PC-9 (cell line): ENCODE measurements around the gene GPR149. TPM values are rescaled to one million over a fixed set of nuclear protein-coding genes. Genes with fewer than 3 reads are reported as not detected.

ENCODE experiments used
- BruUV-seq: library from RNA; stranded (reverse); fragments of 400-500 nt; replicated peaks from 2 replicates; lab custom pipeline; 2021; lab: Mats Ljungman, UMichigan
- CTCF ChIA-PET: fragments of 300-600 bp; sonication (Branson Sonifier 250); formaldehyde crosslinking; loops from one replicate; lab custom pipeline; 2022; ENCODE audit warnings: antibody characterized with exemption; lab: Charles Lee
- POLR2A ChIA-PET: fragments of 300-600 bp; sonication (Branson Sonifier 250); formaldehyde crosslinking; loops from one replicate; lab custom pipeline; 2022; ENCODE audit warnings: antibody characterized with exemption; ENCODE audit not compliant: unreplicated experiment; lab: Charles Lee
- DNase-seq, 2 experiments: peaks; one replicate each; pipeline versions ENCODE4 v3.0.0 to v3.0.0-alpha.2; 2015 to 2022; ENCODE audit warnings: mixed read lengths in 1 of 2
- H2AFZ ChIP-seq: fragments of 200-600 bp; sonication (generic); 2 replicates; pipeline ENCODE4 v1.8.1; 2017; ENCODE audit warnings: antibody characterized with exemption
- H3F3A ChIP-seq: fragments of 200-600 bp; sonication (generic); 2 replicates; pipeline ENCODE4 v1.8.1; 2017; ENCODE audit warnings: antibody characterized with exemption, mild to moderate bottlenecking, low read depth; ENCODE audit not compliant: insufficient read depth
- H3K27ac ChIP-seq: fragments of 200-600 bp; sonication (generic); 2 replicates; pipeline ENCODE4 v1.6.1; 2016; ENCODE audit warnings: mixed run types
- H3K27me3 ChIP-seq: fragments of 200-600 bp; sonication (generic); 2 replicates; pipeline ENCODE4 v1.6.1; 2016; ENCODE audit warnings: low read depth, mixed run types; ENCODE audit not compliant: insufficient read depth
- H3K36me3 ChIP-seq: fragments of 200-600 bp; sonication (generic); 2 replicates; pipeline ENCODE4 v1.6.1; 2016; ENCODE audit warnings: low read depth, mixed run types
- H3K4me1 ChIP-seq: fragments of 200-600 bp; sonication (generic); replicated peaks from 2 replicates; pipeline ENCODE4 v1.6.1; 2016; ENCODE audit warnings: mixed run types; ENCODE audit not compliant: insufficient read depth
- H3K4me2 ChIP-seq: fragments of 200-600 bp; sonication (generic); 2 replicates; pipeline ENCODE4 v1.6.1; 2017; ENCODE audit warnings: mixed run types
- H3K4me3 ChIP-seq: fragments of 200-600 bp; sonication (generic); 2 replicates; pipeline ENCODE4 v1.6.1; 2016; ENCODE audit warnings: mixed run types
- H3K79me2 ChIP-seq: fragments of 200-600 bp; sonication (generic); 2 replicates; pipeline ENCODE4 v1.6.1; 2017; ENCODE audit warnings: low read depth, mixed run types
- H3K9me2 ChIP-seq: fragments of 200-600 bp; sonication (generic); 2 replicates; pipeline ENCODE4 v1.8.1; 2017; ENCODE audit warnings: mild to moderate bottlenecking; ENCODE audit not compliant: insufficient read depth
- H3K9me3 ChIP-seq: fragments of 200-600 bp; sonication (generic); 2 replicates; pipeline ENCODE4 v1.8.1; 2016; ENCODE audit warnings: low read depth; ENCODE audit not compliant: insufficient read depth
- H4K20me1 ChIP-seq: fragments of 200-600 bp; sonication (generic); 2 replicates; pipeline ENCODE4 v1.8.1; 2017; ENCODE audit not compliant: insufficient read depth
- CTCF ChIP-seq: fragments of 200-600 bp; sonication (generic); conservative IDR thresholded peaks from 2 replicates; pipeline ENCODE4 v1.6.1; 2017; ENCODE audit warnings: mixed run types, antibody characterized with exemption, mild to moderate bottlenecking, moderate library complexity
- EZH2 ChIP-seq: fragments of 200-600 bp; sonication (generic); IDR thresholded peaks from 2 replicates; pipeline ENCODE4 v1.8.0; 2017; ENCODE audit warnings: antibody characterized with exemption, low read depth
- intact Hi-C: fragments of 100-400 bp; cut with micrococcal nuclease; formaldehyde crosslinking; loops from one replicate; pipeline ENCODE4 v1.10.0; 2022; ENCODE audit not compliant: unreplicated experiment
- total RNA-seq: library from RNA; stranded (reverse); gene quantifications from 2 replicates; pipeline ENCODE4 v1.2.3, GENCODE V29; 2021

GPR149 gene
- total RNA-seq, 1 experiment from 2014 or later, result not detected

- Histone ChIP-seq H3K9me2 (no peaks in the 10 kb centered on the region), H3K27ac (no peak overlapping the region), H2AFZ (no peak overlapping the region), H3K36me3 (peaks cover 71% of the 10 kb centered on the region), H3K27me3 (no peaks in the 10 kb centered on the region), H3K9me3 (no peaks in the 10 kb centered on the region), H3K79me2 (no peaks in the 10 kb centered on the region), H3F3A (no peaks in the 10 kb centered on the region), H3K4me1 (no peaks in the 10 kb centered on the region), H3K4me3 (no peak overlapping the region), H3K4me2 (no peak overlapping the region), H4K20me1 (no peaks in the 10 kb centered on the region; the same call in 1 of the 2 replicates)
- CTCF ChIA-PET, result no interaction called here
- BruUV-seq, result no TSS peak
- no peak for DNase-seq
- POLR2A ChIA-PET, result no interaction called here
- intact Hi-C loops, result no loop called here
- TF ChIP-seq CTCF (no peak), EZH2 (no peak)
Observed at GRCh38 chr3:154294016-154294415, 136.0 kb downstream of the GPR149 start.

- no peak for TF ChIP-seq EZH2
- TF ChIP-seq CTCF, result no peak
- no peak overlapping the region for H3K4me3 ChIP-seq
- no peaks in the 10 kb centered on the region for H3F3A ChIP-seq
- H3K4me1 ChIP-seq, result no peaks in the 10 kb centered on the region
- H3K27ac ChIP-seq, result no peak overlapping the region
- no peaks in the 10 kb centered on the region for H3K79me2 ChIP-seq
- CTCF ChIA-PET, result no interaction called here
- no peaks in the 10 kb centered on the region for H3K27me3 ChIP-seq
- BruUV-seq, result no TSS peak
- no peaks in the 10 kb centered on the region for H3K9me3 ChIP-seq
- H3K9me2 ChIP-seq, result no peaks in the 10 kb centered on the region
- H2AFZ ChIP-seq, result no peak overlapping the region
- no peaks in the 10 kb centered on the region; the same call in 1 of the 2 replicates for H4K20me1 ChIP-seq
- H3K4me2 ChIP-seq, result no peak overlapping the region
- peaks cover 55% of the 10 kb centered on the region for H3K36me3 ChIP-seq
- intact Hi-C loops, result no loop called here
- POLR2A ChIA-PET, result no interaction called here
- DNase-seq, result no peak
Observed at GRCh38 chr3:154290187-154290586, 139.8 kb downstream of the GPR149 start.

Other genes starting within 250 kb of the GPR149 start
- 64.2 and 87.2 TPM in 2 replicates for gene DHX36, start 105.7 kb downstream of the GPR149 start, total RNA-seq